ENCODE measurements around the gene KDM4C.

DNA sequence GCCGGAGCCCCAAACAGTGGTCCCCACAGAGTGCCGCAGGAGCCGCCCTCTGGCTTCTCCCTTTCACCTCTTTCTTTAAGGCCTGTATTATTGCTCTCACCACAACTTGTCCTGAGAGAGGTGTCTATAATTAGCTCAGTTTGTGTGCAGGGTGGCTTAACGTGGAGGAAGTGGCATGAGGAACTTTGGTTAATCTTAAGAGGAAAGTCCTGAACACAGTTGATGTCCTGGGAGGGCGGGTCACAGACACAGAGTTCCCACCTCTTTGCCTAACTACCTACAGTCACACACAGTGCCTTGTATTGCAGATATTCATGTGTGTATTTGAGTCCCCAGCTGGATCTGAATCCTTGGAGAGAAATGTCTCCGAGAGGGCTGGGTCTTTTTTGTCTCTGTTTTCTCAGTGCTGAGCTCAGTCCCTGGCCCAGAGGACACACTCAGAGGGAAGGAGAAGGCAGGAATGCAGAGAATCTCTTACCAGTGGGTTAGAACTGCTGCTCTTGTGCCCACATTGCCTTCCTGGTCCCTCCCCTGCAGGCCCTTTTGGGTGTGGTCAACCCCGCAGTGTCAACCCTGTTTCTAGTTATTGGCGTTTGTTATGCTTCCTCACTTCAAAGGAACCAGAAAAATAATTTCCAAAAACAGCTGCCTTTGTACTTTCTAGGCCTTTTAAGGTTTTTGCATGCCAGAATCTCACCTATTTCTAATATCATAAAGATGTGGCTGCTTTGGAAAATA is 392.5 kb downstream of the KDM4C start:
- TF ChIP-seq, protein P1, sequence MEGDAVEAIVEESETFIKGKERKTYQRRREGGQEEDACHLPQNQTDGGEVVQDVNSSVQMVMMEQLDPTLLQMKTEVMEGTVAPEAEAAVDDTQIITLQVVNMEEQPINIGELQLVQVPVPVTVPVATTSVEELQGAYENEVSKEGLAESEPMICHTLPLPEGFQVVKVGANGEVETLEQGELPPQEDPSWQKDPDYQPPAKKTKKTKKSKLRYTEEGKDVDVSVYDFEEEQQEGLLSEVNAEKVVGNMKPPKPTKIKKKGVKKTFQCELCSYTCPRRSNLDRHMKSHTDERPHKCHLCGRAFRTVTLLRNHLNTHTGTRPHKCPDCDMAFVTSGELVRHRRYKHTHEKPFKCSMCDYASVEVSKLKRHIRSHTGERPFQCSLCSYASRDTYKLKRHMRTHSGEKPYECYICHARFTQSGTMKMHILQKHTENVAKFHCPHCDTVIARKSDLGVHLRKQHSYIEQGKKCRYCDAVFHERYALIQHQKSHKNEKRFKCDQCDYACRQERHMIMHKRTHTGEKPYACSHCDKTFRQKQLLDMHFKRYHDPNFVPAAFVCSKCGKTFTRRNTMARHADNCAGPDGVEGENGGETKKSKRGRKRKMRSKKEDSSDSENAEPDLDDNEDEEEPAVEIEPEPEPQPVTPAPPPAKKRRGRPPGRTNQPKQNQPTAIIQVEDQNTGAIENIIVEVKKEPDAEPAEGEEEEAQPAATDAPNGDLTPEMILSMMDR (IDR thresholded peaks at IDR 0.05 in 8 of 11, conservative IDR thresholded peaks at IDR 0.05 in 3 of 11), result no peak
- TF ChIP-seq POLR2AphosphoS5 (IDR thresholded peaks at IDR 0.05) (no peak), POLR2A (IDR thresholded peaks at IDR 0.05) (no peak)
